Ascending aorta (tissue), 2 donors: Measurements from ENCODE around the gene MPPE1. TPM values are rescaled to one million over a fixed set of nuclear protein-coding genes. Genes with fewer than 3 reads are reported as not detected.
"Not testable (repeated sequence)": the region's sequence is repeated elsewhere in the genome, so short reads cannot be mapped to it uniquely, and the experiment has no call there.

Experiments
- DNase-seq, 2 donors: peaks; one replicate each; pipeline ENCODE4 v3.0.0-alpha.2; 2019; ENCODE audit warnings: low spot score in 2 of 2
- H3K27ac ChIP-seq, 2 donors: fragments of 200-600 bp; sonication (generic); one replicate each; pipeline ENCODE4 v1.5.1; 2016 to 2017; ENCODE audit warnings: mild to moderate bottlenecking in 1 of 2
- H3K27me3 ChIP-seq: fragments of 200-600 bp; sonication (generic); one replicate; pipeline ENCODE4 v1.5.1; 2017
- H3K36me3 ChIP-seq, 2 donors: fragments of 200-600 bp; sonication (generic); one replicate each; pipeline ENCODE4 v1.5.1; 2016
- H3K4me1 ChIP-seq, 2 donors: fragments of 200-600 bp; sonication (generic); one replicate each; pipeline ENCODE4 v1.5.1; 2016 to 2017; ENCODE audit warnings: mild to moderate bottlenecking in 1 of 2
- H3K4me3 ChIP-seq, 2 donors: fragments of 200-600 bp; sonication (generic); one replicate each; pipeline ENCODE4 v1.5.1; 2016 to 2017; ENCODE audit warnings: mild to moderate bottlenecking in 1 of 2
- H3K9me3 ChIP-seq, 2 donors: fragments of 200-600 bp; sonication (generic); one replicate each; pipeline ENCODE4 v1.5.1; 2016
- CTCF ChIP-seq, 3 experiments: fragments of 200-600 bp in 2 of 3; fragments of 450-650 bp in 1 of 3; sonication (generic) in 2 of 3; IDR thresholded peaks; one replicate each; pipeline ENCODE4 v1.5.1; 2016 to 2019; ENCODE audit warnings: antibody characterized with exemption in 3 of 3, mild to moderate bottlenecking in 1 of 3, moderate library complexity in 1 of 3
- intact Hi-C: fragments of 100-400 bp; cut with DNase I; formaldehyde crosslinking; loops from one replicate; pipeline ENCODE4 v1.15.1; 2023
- total RNA-seq: library from RNA; depleted of rRNA; stranded (reverse); fragments of >200 nt; gene quantifications from one replicate; pipeline ENCODE4 v1.1.0, GENCODE V29; 2016

The MPPE1 gene
- total RNA-seq, 1 donor from 2014 or later, result 18.9 TPM

- Histone ChIP-seq H3K27ac (no peak overlapping the region), H3K4me3 (no peak overlapping the region), H3K4me1 (no peaks in the 10 kb centered on the region), H3K9me3 (no peaks in the 10 kb centered on the region), H3K36me3 (no peaks in the 10 kb centered on the region), H3K27me3 (no peaks in the 10 kb centered on the region)
- intact Hi-C loops, result no loop called here
- no peak for DNase-seq
- TF ChIP-seq CTCF (IDR thresholded peaks at IDR 0.05), result no peak
These were observed 24.3 kb upstream of the MPPE1 start for GRCh38 chr18:11932393-11932792.

GRCh38 chr18:11927497-11927896, 19.4 kb upstream of the MPPE1 start:
- intact Hi-C loops, result no loop called here
- no peak for TF ChIP-seq CTCF (IDR thresholded peaks at IDR 0.05)
- DNase-seq, result no peak
- Histone ChIP-seq H3K4me3 (no peak overlapping the region), H3K9me3 (no peaks in the 10 kb centered on the region), H3K36me3 (no peaks in the 10 kb centered on the region), H3K4me1 (no peaks in the 10 kb centered on the region), H3K27ac (no peak overlapping the region), H3K27me3 (no peaks in the 10 kb centered on the region)

GRCh38 chr18:11925800-11926481, 17.8 kb upstream of the MPPE1 start:
- Histone ChIP-seq H3K4me3 (no peak overlapping the region), H3K27me3 (no peaks in the 10 kb centered on the region), H3K36me3 (no peaks in the 10 kb centered on the region), H3K27ac (no peak overlapping the region), H3K9me3 (no peaks in the 10 kb centered on the region), H3K4me1 (no peaks in the 10 kb centered on the region)
- TF ChIP-seq CTCF (IDR thresholded peaks at IDR 0.05), result no peak
- DNase-seq, result no peak
- intact Hi-C loops, result no loop called here

GRCh38 chr18:11923450-11923849, 15.3 kb upstream of the MPPE1 start:
- Histone ChIP-seq H3K4me3 (no peak overlapping the region), H3K4me1 (no peaks in the 10 kb centered on the region), H3K36me3 (no peaks in the 10 kb centered on the region), H3K27ac (no peak overlapping the region), H3K9me3 (no peaks in the 10 kb centered on the region), H3K27me3 (no peaks in the 10 kb centered on the region)
- no peak for TF ChIP-seq CTCF (IDR thresholded peaks at IDR 0.05)
- intact Hi-C loops, result no loop called here
- DNase-seq, result no peak

- H3K36me3 ChIP-seq, DNase-seq, H3K9me3 ChIP-seq, intact Hi-C loops, H3K4me1 ChIP-seq, H3K27me3 ChIP-seq, H3K4me3 ChIP-seq, H3K27ac ChIP-seq: not testable (repeated sequence)
These were observed 11.4 kb upstream of the MPPE1 start for GRCh38 chr18:11919522-11919921.

- H3K36me3 ChIP-seq, DNase-seq, intact Hi-C loops: not testable (repeated sequence)
These were observed 8.8 kb upstream of the MPPE1 start for GRCh38 chr18:11916880-11917279.

GRCh38 chr18:11909591-11910026, 1.5 kb upstream of the MPPE1 start:
- TF ChIP-seq CTCF (IDR thresholded peaks at IDR 0.05), result no peak
- intact Hi-C loops, result loop anchor here (5.0 kb wide), 2 partner anchors 468 to 973 kb away; partner anchors contain the start of genes AFG3L2 and PTPN2
- Histone ChIP-seq H3K9me3 (no peaks in the 10 kb centered on the region), H3K36me3 (no peaks in the 10 kb centered on the region), H3K4me1 (peaks cover 0 to 10% of the 10 kb centered on the region in 2 donors), H3K4me3 (peak overlapping the region; percentile 77 to 94), H3K27ac (peak overlapping the region; percentile 99 to 100), H3K27me3 (no peaks in the 10 kb centered on the region)
- no peak for DNase-seq

More at GRCh38 chr18:11916880-11917279, 8.8 kb upstream of the MPPE1 start:
- H3K27ac ChIP-seq, H3K4me3 ChIP-seq, H3K27me3 ChIP-seq, H3K9me3 ChIP-seq, H3K4me1 ChIP-seq: not testable (repeated sequence)
